ENCODE results near the gene EPHA2. TPM values are rescaled to one million over a fixed set of nuclear protein-coding genes. Genes with fewer than 3 reads are reported as not detected.

The EPHA2 gene
- polyA plus RNA-seq, 1 of the 3 experiments (the other 2 are of a cell fraction), result 126 TPM

GRCh38 chr1:16129316-16129715 is 26.6 kb downstream of the EPHA2 start (continued):
- TF ChIP-seq REST (IDR thresholded peaks at IDR 0.05; ENCODE audit: low read depth, low read length), result no peak

- Histone ChIP-seq H3K79me2 (ENCODE audit: insufficient read depth) (peaks cover 18% of the 10 kb centered on the region; the same call in 1 of the 2 replicates), H3K27me3 (ENCODE audit: insufficient read depth) (no peaks in the 10 kb centered on the region), H3K36me3 (replicated peaks in 1 of 2; ENCODE audit: control insufficient read depth in 1 of 2, insufficient read depth in 2 of 2, low read length in 1 of 2) (peaks cover 45 to 88% of the 10 kb centered on the region in 2 experiments), H3K4me2 (no peak overlapping the region), H3K4me3 (ENCODE audit: low read depth in 2 of 2, low read length in 1 of 2) (no peak overlapping the region), H4K20me1 (ENCODE audit: insufficient read depth) (peaks cover 8% of the 10 kb centered on the region; the same call in 1 of the 2 replicates), H3K9me3 (no peaks in the 10 kb centered on the region), H3K9me2 (no peaks in the 10 kb centered on the region), H3K4me1 (ENCODE audit: control insufficient read depth in 1 of 2, insufficient read depth in 2 of 2, low read depth in 1 of 2, low read length in 1 of 2) (peaks cover 0 to 10% of the 10 kb centered on the region in 2 experiments; a peak in 1 of 4 replicates), H3K27ac (ENCODE audit: low read depth in 2 of 2, low read length in 1 of 2) (peak overlapping the region in 1 of 2 experiments; percentile 11; a peak in 1 of 4 replicates), H3K9ac (no peak overlapping the region), H3F3A (replicated peaks; ENCODE audit: insufficient read depth) (peaks cover 22% of the 10 kb centered on the region), H2AFZ (ENCODE audit: low read depth) (no peak overlapping the region)
- no peak for DNase-seq
- ChIA-PET CTCF (interaction anchor here (1.3 to 1.8 kb wide), 2 partner anchors 10 to 46 kb away, joined by 4 to 6 read pairs; no protein-coding TSS in a partner anchor), POLR2A (no interaction called here)
- 65% methylated on average over 4 of the region's 6 CpGs for whole genome bisulfite sequencing (ENCODE audit: low lambda C conversion rate)
- TF ChIP-seq NRF1 (IDR thresholded peaks at IDR 0.05; ENCODE audit: low read depth, low read length) (no peak), USF2 (IDR thresholded peaks at IDR 0.05; ENCODE audit: borderline replicate concordance, low read depth, low read length) (no peak), MEF2A (IDR thresholded peaks at IDR 0.05; ENCODE audit: borderline replicate concordance, low read depth) (no peak), SIN3A (IDR thresholded peaks at IDR 0.05; ENCODE audit: borderline replicate concordance, low read depth, low read length) (no peak), SMC3 (IDR thresholded peaks at IDR 0.05; ENCODE audit: low read depth, low read length) (no peak), EZH2phosphoT487 (IDR thresholded peaks at IDR 0.05; ENCODE audit: borderline replicate concordance, low read depth) (no peak), YY1 (IDR thresholded peaks at IDR 0.05; ENCODE audit: low read depth) (no peak), MAX (IDR thresholded peaks at IDR 0.05; ENCODE audit: low read depth) (no peak), GABPA (IDR thresholded peaks at IDR 0.05; ENCODE audit: low read depth) (no peak), GATA2 (CRISPR knock-in tag; IDR thresholded peaks at IDR 0.05) (no peak), EP300 (IDR thresholded peaks at IDR 0.05; ENCODE audit: borderline replicate concordance in 1 of 2, low read depth in 1 of 2, low read length in 1 of 2) (no peak)
Measured at GRCh38 chr1:16128338-16128741, 27.5 kb downstream of the EPHA2 start.
